HepG2 (cell line): Measurements from ENCODE around the gene CENPE. TPM values are rescaled to one million over a fixed set of nuclear protein-coding genes. Genes with fewer than 3 reads are reported as not detected.
A peak's percentile ranks its signal among the peaks of the same experiment; 100 is the strongest.

Experiments used
- DR1 ChIP-seq: sonication (generic); formaldehyde crosslinking; IDR thresholded peaks from 2 replicates; pipeline ENCODE4 v1.8.0; 2021; ENCODE audit warnings: mild to moderate bottlenecking, missing genetic modification reagents, inconsistent platforms
- DZIP1 ChIP-seq: sonication (generic); formaldehyde crosslinking; IDR thresholded peaks from 2 replicates; pipeline ENCODE4 v1.5.0; 2020; ENCODE audit warnings: mild to moderate bottlenecking, missing genetic modification reagents
- HMGXB4 ChIP-seq, 2 experiments: sonication (generic) in 1 of 2; formaldehyde crosslinking in 1 of 2; IDR thresholded peaks; 2 replicates each; pipeline versions ENCODE4 v1.4.0 to v1.6.1; 2018 to 2020; ENCODE audit warnings: missing genetic modification reagents in 2 of 2, borderline replicate concordance in 1 of 2, low read depth in 1 of 2, mild to moderate bottlenecking in 1 of 2, missing biosample characterization in 1 of 2
- HOXA9 ChIP-seq: sonication (generic); formaldehyde crosslinking; IDR thresholded peaks from 2 replicates; pipeline ENCODE4 v1.8.1; 2022; ENCODE audit warnings: missing genetic modification reagents, mild to moderate bottlenecking, moderate library complexity, borderline replicate concordance
- KAT2B ChIP-seq: fragments of 150-350 bp; IDR thresholded peaks from 2 replicates; pipeline ENCODE4 v1.6.1; 2014; ENCODE audit warnings: low read depth, low read length, borderline replicate concordance
- MEIS1 ChIP-seq: sonication (generic); formaldehyde crosslinking; IDR thresholded peaks from 2 replicates; pipeline ENCODE4 v1.9.0; 2021; ENCODE audit warnings: mild to moderate bottlenecking, missing genetic modification reagents, moderate library complexity, borderline replicate concordance
- MTF2 ChIP-seq: sonication (generic); formaldehyde crosslinking; IDR thresholded peaks from 2 replicates; pipeline ENCODE4 v1.5.0; 2020; ENCODE audit warnings: missing genetic modification reagents, borderline replicate concordance
- ONECUT2 ChIP-seq: sonication (generic); formaldehyde crosslinking; IDR thresholded peaks from 2 replicates; pipeline ENCODE4 v1.4.0; 2020; ENCODE audit warnings: missing genetic modification reagents
- PHB2 ChIP-seq: fragments of 450-650 bp; IDR thresholded peaks from 2 replicates; pipeline ENCODE4 v1.6.1; 2018; ENCODE audit not compliant: partially characterized antibody
- PHF8 ChIP-seq: sonication (generic); formaldehyde crosslinking; IDR thresholded peaks from 2 replicates; pipeline ENCODE4 v1.5.0; 2020; ENCODE audit warnings: missing genetic modification reagents
- RFX3 ChIP-seq: IDR thresholded peaks from 2 replicates; pipeline ENCODE4 v1.6.1; 2016; ENCODE audit warnings: missing biosample characterization, missing genetic modification reagents
- SNAPC2 ChIP-seq: sonication (generic); formaldehyde crosslinking; IDR thresholded peaks from 2 replicates; pipeline ENCODE4 v1.8.1; 2022; ENCODE audit warnings: mild to moderate bottlenecking, missing genetic modification reagents
- ZBTB44 ChIP-seq: sonication (generic); formaldehyde crosslinking; IDR thresholded peaks from 2 replicates; pipeline ENCODE4 v1.4.0; 2020; ENCODE audit warnings: missing genetic modification reagents
- ZEB1 ChIP-seq: IDR thresholded peaks from 2 replicates; pipeline ENCODE4 v1.6.1; 2012; ENCODE audit warnings: mild to moderate bottlenecking, low read depth, inconsistent platforms; ENCODE audit not compliant: insufficient replicate concordance
- ZKSCAN5 ChIP-seq: sonication (generic); formaldehyde crosslinking; IDR thresholded peaks from 2 replicates; pipeline ENCODE4 v1.5.1; 2020; ENCODE audit warnings: mild to moderate bottlenecking, missing genetic modification reagents
- ZNF564 ChIP-seq: sonication (generic); formaldehyde crosslinking; IDR thresholded peaks from 2 replicates; pipeline ENCODE4 v1.8.1; 2023; ENCODE audit warnings: mild to moderate bottlenecking, missing genetic modification reagents
- ZNF878 ChIP-seq: sonication (generic); formaldehyde crosslinking; IDR thresholded peaks from 2 replicates; pipeline ENCODE4 v1.8.1; 2023; ENCODE audit warnings: mild to moderate bottlenecking, missing genetic modification reagents, moderate library complexity
- ZSCAN5A ChIP-seq: sonication (generic); formaldehyde crosslinking; IDR thresholded peaks from 2 replicates; pipeline ENCODE4 v1.8.0; 2022; ENCODE audit warnings: mild to moderate bottlenecking, missing genetic modification reagents, borderline replicate concordance
- polyA plus RNA-seq, 8 experiments: library from polyadenylated mRNA; depleted of rRNA in 3 of 8; stranded (reverse) in 7 of 8; unstranded in 1 of 8; fragments of >200 nt; fragmentation: Illumina TruSeq in 4 of 8; extraction: Trizol in 4 of 8; gene quantifications; 2 replicates each; pipeline versions ENCODE4 v1.2.1 to v1.2.3, GENCODE V29; 2011 to 2016; ENCODE audit warnings: low read depth in 4 of 8, missing spikeins in 1 of 8, mixed read lengths in 1 of 8; ENCODE audit not compliant: insufficient read depth in 1 of 8
- total RNA-seq, 5 experiments: library from RNA; depleted of rRNA; stranded (reverse); fragments of >200 nt; fragmentation: Illumina TruSeq; extraction: Trizol; gene quantifications; 2 replicates each; pipeline ENCODE4 v1.2.3, GENCODE V29; 2016; ENCODE audit warnings: low read depth in 1 of 5

Gene CENPE
- total and polyA plus RNA-seq, 2 of the 13 experiments (the other 11 are each of a cell fraction or from before 2014, with no cell fraction given) = 2.1 to 19.8 TPM

GRCh38 chr4:103076747-103077347 lies 121.3 kb downstream of the CENPE start, which contains the start of gene SLC9B2 (continued):
- TF ChIP-seq ZBTB44 = no peak
- no peak for TF ChIP-seq ZSCAN5A (CRISPR knock-in tag)
- no peak for TF ChIP-seq ZKSCAN5
- no peak for TF ChIP-seq HOXA9 (CRISPR knock-in tag)
- no peak; the same call in 1 of the 2 replicates for TF ChIP-seq DR1 (CRISPR knock-in tag)
- 0 out of 4 replicates have a peak, but pooled peaks have one; percentile 20 to 68 for TF ChIP-seq HMGXB4 (CRISPR knock-in tag; IDR thresholded peaks at IDR 0.05; ENCODE audit: borderline replicate concordance in 1 of 2, low read depth in 1 of 2)
- 0 out of 2 replicates have a peak, but pooled peaks have one; percentile 11 for TF ChIP-seq DZIP1 (CRISPR knock-in tag)
- no peak for TF ChIP-seq ZEB1
- TF ChIP-seq MTF2 (CRISPR knock-in tag) = no peak
- no peak for TF ChIP-seq MEIS1
- TF ChIP-seq ZNF564 (CRISPR knock-in tag) = 0 out of 2 replicates have a peak, but pooled peaks have one; percentile 23
- TF ChIP-seq SNAPC2 (CRISPR knock-in tag) = no peak
- no peak for TF ChIP-seq PHB2
- TF ChIP-seq RFX3 = no peak
- 0 out of 2 replicates have a peak, but pooled peaks have one; percentile 63 for TF ChIP-seq ZNF878 (CRISPR knock-in tag)
- TF ChIP-seq ONECUT2 = no peak
- TF ChIP-seq PHF8 (CRISPR knock-in tag) = no peak
- no peak for TF ChIP-seq KAT2B
